Right atrium auricular region (tissue), 2 donors: ENCODE measurements around the gene CACNA2D4. TPM values are rescaled to one million over a fixed set of nuclear protein-coding genes. Genes with fewer than 3 reads are reported as not detected.

Experiments
- DNase-seq: peaks from one replicate; pipeline ENCODE4 v3.0.0-alpha.2; 2019; ENCODE audit warnings: low spot score
- H3K27ac ChIP-seq, 2 donors: fragments of 200-600 bp; sonication (generic); 1 replicate in 1 of 2; 2 replicates in 1 of 2; pipeline ENCODE4 v1.5.1; 2016 to 2019
- H3K27me3 ChIP-seq, 2 donors: fragments of 200-600 bp; sonication (generic); one replicate each; pipeline versions ENCODE4 v1.5.1 to v1.6.0; 2017 to 2019
- H3K36me3 ChIP-seq: fragments of 200-600 bp; sonication (generic); one replicate; pipeline ENCODE4 v1.5.1; 2016
- H3K4me1 ChIP-seq, 2 donors: fragments of 200-600 bp; sonication (generic); one replicate each; pipeline versions ENCODE4 v1.5.1 to v1.6.0; 2017 to 2019
- H3K4me3 ChIP-seq, 2 donors: fragments of 200-600 bp; sonication (generic); 1 replicate in 1 of 2; 2 replicates in 1 of 2; pipeline ENCODE4 v1.5.1; 2017 to 2019; ENCODE audit warnings: mild to moderate bottlenecking in 1 of 2, moderate library complexity in 1 of 2
- H3K9me3 ChIP-seq, 2 donors: fragments of 200-600 bp; sonication (generic); one replicate each; pipeline ENCODE4 v1.5.1; 2019
- total RNA-seq, 2 donors: library from RNA; depleted of rRNA; stranded (reverse); fragments of >200 nt; gene quantifications; one replicate each; pipeline ENCODE4 v1.1.0, GENCODE V29; 2016
- TF ChIP-seq, protein P1 (sequence below), 2 donors: fragments of 200-600 bp; sonication (generic); IDR thresholded peaks; one replicate each; pipeline ENCODE4 v1.5.1; 2019; ENCODE audit warnings: antibody characterized with exemption in 2 of 2

The CACNA2D4 gene
- total RNA-seq, 2 donors from 2014 or later = 1.6 to 4.1 TPM

DNA sequence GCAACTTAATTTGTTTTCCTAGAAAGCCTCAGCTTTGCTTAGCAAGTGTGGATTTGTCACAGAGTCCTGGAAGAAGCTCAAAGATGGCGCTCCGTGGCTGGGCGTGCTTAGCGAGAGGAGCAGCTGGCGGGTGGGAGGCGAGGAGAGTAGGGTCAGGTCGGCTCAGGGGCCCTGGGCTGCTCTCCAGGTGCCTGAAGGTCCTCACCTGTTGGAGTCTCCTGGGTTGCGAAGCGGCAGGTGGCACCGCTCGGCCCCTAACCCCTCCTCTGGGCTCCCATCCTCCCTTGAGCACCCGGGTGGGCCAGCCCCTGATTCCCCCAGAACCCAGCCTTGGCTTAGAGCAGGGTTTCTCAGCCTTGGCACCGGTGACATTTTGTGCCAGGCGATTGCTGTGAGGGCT lies 73.0 kb downstream of the CACNA2D4 start:
- H3K4me1 ChIP-seq = no peaks in the 10 kb centered on the region
- H3K4me3 ChIP-seq = no peak overlapping the region
- TF ChIP-seq, protein P1, sequence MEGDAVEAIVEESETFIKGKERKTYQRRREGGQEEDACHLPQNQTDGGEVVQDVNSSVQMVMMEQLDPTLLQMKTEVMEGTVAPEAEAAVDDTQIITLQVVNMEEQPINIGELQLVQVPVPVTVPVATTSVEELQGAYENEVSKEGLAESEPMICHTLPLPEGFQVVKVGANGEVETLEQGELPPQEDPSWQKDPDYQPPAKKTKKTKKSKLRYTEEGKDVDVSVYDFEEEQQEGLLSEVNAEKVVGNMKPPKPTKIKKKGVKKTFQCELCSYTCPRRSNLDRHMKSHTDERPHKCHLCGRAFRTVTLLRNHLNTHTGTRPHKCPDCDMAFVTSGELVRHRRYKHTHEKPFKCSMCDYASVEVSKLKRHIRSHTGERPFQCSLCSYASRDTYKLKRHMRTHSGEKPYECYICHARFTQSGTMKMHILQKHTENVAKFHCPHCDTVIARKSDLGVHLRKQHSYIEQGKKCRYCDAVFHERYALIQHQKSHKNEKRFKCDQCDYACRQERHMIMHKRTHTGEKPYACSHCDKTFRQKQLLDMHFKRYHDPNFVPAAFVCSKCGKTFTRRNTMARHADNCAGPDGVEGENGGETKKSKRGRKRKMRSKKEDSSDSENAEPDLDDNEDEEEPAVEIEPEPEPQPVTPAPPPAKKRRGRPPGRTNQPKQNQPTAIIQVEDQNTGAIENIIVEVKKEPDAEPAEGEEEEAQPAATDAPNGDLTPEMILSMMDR (IDR thresholded peaks at IDR 0.05) = no peak
- no peaks in the 10 kb centered on the region for H3K36me3 ChIP-seq
- no peaks in the 10 kb centered on the region for H3K27me3 ChIP-seq
- no peak for DNase-seq
- H3K27ac ChIP-seq = no peak overlapping the region
- no peaks in the 10 kb centered on the region for H3K9me3 ChIP-seq

DNA sequence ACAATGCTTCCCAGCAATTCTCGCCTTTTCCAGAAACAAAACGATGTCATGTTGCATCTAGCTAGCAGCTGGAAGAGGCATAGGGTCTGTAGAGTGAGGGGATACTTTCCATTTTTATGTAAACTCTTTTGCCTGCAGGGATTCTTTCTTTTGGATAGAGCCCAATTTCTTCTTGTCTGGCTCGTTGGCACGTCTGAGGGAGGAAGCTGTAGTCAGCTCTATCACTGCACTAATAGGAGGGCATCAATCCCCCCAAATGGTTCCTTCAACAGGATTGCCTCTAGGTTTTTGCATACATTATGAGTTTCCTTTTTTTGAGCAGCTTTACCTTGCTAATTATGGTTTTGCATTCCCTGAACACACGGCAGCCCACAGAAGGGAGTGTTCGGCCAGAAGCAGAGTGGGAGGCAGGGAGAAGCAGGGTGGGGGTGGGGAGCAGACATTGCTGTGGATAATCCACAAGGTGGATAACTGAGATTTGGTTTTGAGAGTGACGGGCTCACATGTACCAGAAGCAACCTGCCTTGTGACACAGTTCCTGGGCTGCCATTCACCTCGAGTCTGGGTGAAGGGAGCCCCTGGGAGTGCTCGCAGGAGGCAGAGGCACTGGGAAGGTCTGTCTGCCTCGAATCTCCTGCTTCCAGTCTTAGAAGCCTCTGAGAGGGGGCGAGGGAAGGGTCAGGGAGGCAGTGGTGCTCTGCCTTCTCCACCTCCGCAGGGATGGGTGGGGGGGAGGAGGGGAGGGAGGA lies 73.6 kb downstream of the CACNA2D4 start:
- DNase-seq = no peak
- Histone ChIP-seq H3K27me3 (no peaks in the 10 kb centered on the region), H3K4me1 (no peaks in the 10 kb centered on the region), H3K4me3 (no peak overlapping the region), H3K36me3 (no peaks in the 10 kb centered on the region), H3K27ac (no peak overlapping the region), H3K9me3 (no peaks in the 10 kb centered on the region)
- TF ChIP-seq, protein P1 (IDR thresholded peaks at IDR 0.05) = no peak

DNA sequence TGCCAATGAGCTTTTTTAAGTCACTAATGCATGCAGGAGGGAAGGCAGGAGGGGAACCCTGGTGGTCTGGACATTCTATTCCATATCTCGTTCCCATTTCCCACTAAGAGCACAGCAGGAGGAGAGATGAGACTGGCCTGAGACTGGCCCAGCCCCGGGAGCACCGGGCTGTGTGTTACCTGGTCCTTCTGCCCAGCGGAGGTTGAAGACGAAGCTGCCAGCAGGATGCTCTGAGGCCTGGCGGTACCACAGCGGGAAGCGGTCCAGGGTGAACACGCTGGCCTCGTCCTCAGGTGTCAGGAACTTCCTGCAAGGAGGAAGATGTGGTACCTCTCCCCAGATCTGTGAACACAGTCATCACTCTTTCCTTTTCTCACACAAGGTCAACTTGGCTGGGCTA lies 74.2 kb downstream of the CACNA2D4 start:
- no peaks in the 10 kb centered on the region for H3K4me1 ChIP-seq
- H3K4me3 ChIP-seq = no peak overlapping the region
- TF ChIP-seq, protein P1 (IDR thresholded peaks at IDR 0.05) = no peak
- no peak overlapping the region for H3K27ac ChIP-seq
- no peaks in the 10 kb centered on the region for H3K36me3 ChIP-seq
- no peaks in the 10 kb centered on the region for H3K27me3 ChIP-seq
- no peaks in the 10 kb centered on the region for H3K9me3 ChIP-seq
- no peak for DNase-seq

DNA sequence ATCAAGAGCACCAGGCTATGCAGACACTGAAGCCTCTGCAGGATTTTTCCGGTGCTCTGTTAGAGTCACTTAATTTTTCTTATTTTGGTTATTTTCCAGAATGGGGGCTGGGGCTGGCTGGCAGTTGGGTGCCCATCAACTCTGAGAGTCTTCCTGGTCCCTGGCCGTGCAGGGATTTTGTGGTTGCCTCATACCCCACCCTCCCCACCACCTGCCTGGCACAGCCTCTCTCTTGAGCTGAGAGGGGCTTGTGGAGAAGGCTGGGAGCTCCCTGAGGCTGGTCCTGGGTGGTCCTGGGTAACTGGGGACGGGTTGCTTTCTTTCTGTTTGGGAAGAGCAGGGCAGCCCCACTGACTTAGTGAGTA lies 74.8 kb downstream of the CACNA2D4 start:
- Histone ChIP-seq H3K27ac (no peak overlapping the region), H3K36me3 (no peaks in the 10 kb centered on the region), H3K27me3 (no peaks in the 10 kb centered on the region), H3K4me1 (no peaks in the 10 kb centered on the region), H3K9me3 (no peaks in the 10 kb centered on the region), H3K4me3 (no peak overlapping the region)
- TF ChIP-seq, protein P1 (IDR thresholded peaks at IDR 0.05) = no peak
- no peak for DNase-seq

DNA sequence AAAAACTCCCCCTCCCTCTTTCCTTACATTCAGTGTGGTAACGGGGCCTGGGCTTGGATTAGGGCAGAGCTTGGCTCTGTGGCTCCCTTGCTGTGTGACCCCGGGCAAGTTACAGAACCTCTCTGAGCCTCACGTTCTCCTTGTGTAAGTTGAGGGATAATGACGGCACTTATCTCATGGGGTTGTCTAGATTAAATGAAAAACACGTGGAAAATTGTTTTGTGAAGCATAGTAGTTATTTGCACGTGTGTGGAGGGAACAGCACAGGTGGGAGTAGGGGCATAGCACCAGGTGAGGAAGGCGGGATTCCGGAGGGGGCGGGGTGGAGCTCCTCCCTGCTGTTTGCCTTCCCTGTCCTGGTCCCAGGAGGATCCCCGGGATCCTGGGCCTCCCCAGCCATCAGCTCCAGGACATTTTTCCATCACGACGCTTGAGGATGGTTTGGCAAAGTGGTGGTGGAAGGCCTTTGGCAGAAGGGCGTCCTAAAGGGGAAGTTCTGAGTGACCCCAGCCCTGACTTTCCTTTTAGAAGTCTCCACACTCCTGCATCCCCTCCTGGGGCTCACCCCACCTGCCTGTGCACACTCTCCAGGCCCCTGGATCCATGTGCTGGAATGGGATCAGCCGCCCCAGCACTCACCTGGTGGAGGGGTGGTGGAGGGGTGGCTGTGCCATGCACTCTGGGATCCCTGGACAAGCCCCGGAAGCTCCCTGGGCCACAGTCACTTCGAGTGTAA lies 75.4 kb downstream of the CACNA2D4 start:
- Histone ChIP-seq H3K4me3 (no peak overlapping the region), H3K27me3 (no peaks in the 10 kb centered on the region), H3K4me1 (no peaks in the 10 kb centered on the region), H3K9me3 (no peaks in the 10 kb centered on the region), H3K36me3 (no peaks in the 10 kb centered on the region), H3K27ac (no peak overlapping the region)
- no peak for DNase-seq
- TF ChIP-seq, protein P1 (IDR thresholded peaks at IDR 0.05) = no peak
